Activated CD8-positive, alpha-beta T cell treated with anti-CD3 and anti-CD28 coated beads, Interleukin-2, amount 10 ng/mL, durations not matched to agents 7 days and 5 days (primary cell): ENCODE measurements around the gene YY1AP1. TPM values are rescaled to one million over a fixed set of nuclear protein-coding genes. Genes with fewer than 3 reads are reported as not detected.
"Not testable (repeated sequence)": the region's sequence is repeated elsewhere in the genome, so short reads cannot be mapped to it uniquely, and the experiment has no call there.

Source experiments
- ATAC-seq: fragments of 150-1000 bp; cut with Tn5 transposase; one replicate; pipeline ENCODE4 v1.10.0; 2021; ENCODE audit warnings: moderate library complexity
- CTCF ChIA-PET: fragments of 350-600 bp; sonication (Branson Sonifier 250); formaldehyde crosslinking; loops from one replicate; lab custom pipeline; 2021; ENCODE audit warnings: antibody characterized with exemption; lab: Charles Lee
- POLR2A ChIA-PET: fragments of 350-600 bp; sonication (Branson Sonifier 250); formaldehyde crosslinking; loops from one replicate; lab custom pipeline; 2021; ENCODE audit warnings: antibody characterized with exemption; lab: Charles Lee
- DNase-seq: peaks from one replicate; pipeline ENCODE4 v3.0.0-alpha.2; 2020
- H3K27ac Mint-ChIP-seq: one replicate; pipeline ENCODE4 v1.8.0; 2021; ENCODE audit warnings: mild to moderate bottlenecking, mixed read lengths
- H3K27me3 Mint-ChIP-seq: one replicate; pipeline ENCODE4 v1.8.0; 2021; ENCODE audit warnings: low read depth, mixed read lengths
- H3K36me3 Mint-ChIP-seq: one replicate; pipeline ENCODE4 v1.8.0; 2021; ENCODE audit warnings: low read depth, mixed read lengths
- H3K4me1 Mint-ChIP-seq: one replicate; pipeline ENCODE4 v1.8.0; 2021; ENCODE audit warnings: low read depth, mixed read lengths
- H3K4me3 Mint-ChIP-seq: one replicate; pipeline ENCODE4 v1.8.0; 2021; ENCODE audit warnings: mild to moderate bottlenecking, mixed read lengths
- H3K9me3 Mint-ChIP-seq: one replicate; pipeline ENCODE4 v1.8.0; 2022; ENCODE audit warnings: mixed read lengths; ENCODE audit not compliant: insufficient read depth
- total RNA-seq, 2 experiments: library from RNA; stranded (reverse); gene quantifications; one replicate each; pipeline ENCODE4 v1.2.3, GENCODE V29; 2021

YY1AP1 gene
- total RNA-seq, 2 experiments from 2014 or later, result 63.8 to 68.9 TPM

DNA sequence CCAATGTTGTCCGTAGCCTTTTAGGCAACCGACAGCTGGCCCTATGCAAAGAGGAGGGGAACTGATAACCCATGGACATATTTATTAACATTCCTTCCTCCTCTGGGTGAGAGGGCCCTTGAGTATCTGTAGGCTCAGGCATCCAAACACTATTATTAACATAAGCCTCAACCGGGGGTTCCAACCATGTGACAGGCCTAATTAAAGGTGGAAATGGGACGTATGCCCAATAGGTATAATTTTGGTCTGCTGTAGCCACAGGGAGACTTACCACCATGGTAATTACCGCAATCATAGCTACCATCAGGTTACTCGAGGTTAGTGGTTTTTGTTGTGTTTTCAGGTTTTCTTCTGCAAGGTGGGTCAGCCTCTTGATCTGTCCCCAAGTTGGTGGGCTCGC, 5.6 kb upstream of the YY1AP1 start:
- ChIA-PET POLR2A (no interaction called here), CTCF (interaction anchor here (0.7 to 0.9 kb wide), 2 partner anchors 20 to 688 kb away, joined by 3 read pairs; no protein-coding TSS in a partner anchor)
- Mint-ChIP-seq H3K4me1 (peaks cover 53% of the 10 kb centered on the region), H3K9me3 (no peaks in the 10 kb centered on the region), H3K4me3 (no peak overlapping the region), H3K36me3 (peaks cover 66% of the 10 kb centered on the region), H3K27me3 (no peaks in the 10 kb centered on the region), H3K27ac (no peak overlapping the region)
- ATAC-seq, result no peak
- DNase-seq, result no peak

- no peak for ATAC-seq
These were observed 3.5 kb upstream of the YY1AP1 start for GRCh38 chr1:155691992-155692528.

DNA sequence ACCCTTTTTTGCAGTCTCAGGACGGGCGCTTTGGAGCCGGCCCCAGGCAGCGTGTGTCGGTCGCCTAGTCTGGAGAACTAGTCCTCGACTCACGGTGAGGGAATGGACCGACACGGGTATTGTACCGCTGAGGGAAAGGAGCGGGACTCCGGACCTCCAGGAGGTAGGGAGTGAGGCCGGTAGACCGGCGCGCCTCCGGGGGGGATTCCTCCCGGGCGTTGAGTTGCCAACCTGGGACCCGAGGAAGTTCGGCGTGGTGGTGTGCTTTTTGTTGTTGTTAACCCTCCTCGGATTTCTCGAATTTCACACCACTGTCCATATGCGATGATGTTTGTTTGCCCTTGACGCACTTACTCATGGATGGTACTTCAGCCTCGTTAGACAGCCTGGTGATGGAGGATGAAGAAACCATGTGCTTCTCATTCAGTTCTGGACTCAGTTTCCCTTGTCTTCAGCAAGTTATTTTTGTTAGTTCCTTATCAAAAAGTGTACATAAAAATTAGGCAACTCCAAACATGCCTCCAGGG, 570 bp upstream of the YY1AP1 start, which contains the start of gene DAP3:
Gene DAP3 (plus strand): TSS at position 11 of the 527 bp plus-strand sequence. CDS start 20,689 bp downstream, outside the sequence.
- H3K27me3 Mint-ChIP-seq, CTCF ChIA-PET, H3K9me3 Mint-ChIP-seq, POLR2A ChIA-PET, ATAC-seq, DNase-seq: not testable (repeated sequence)
- Mint-ChIP-seq H3K4me1 (peaks cover 58% of the 10 kb centered on the region), H3K27ac (peak within 1 kb of the TSS; percentile 98), H3K4me3 (peak within 1 kb of the TSS; percentile 97), H3K36me3 (peaks cover 56% of the 10 kb centered on the region)

More at GRCh38 chr1:155691992-155692528, 3.5 kb upstream of the YY1AP1 start:
- DNase-seq, result no peak
- CTCF ChIA-PET, result no interaction called here
- Mint-ChIP-seq H3K36me3 (peaks cover 55% of the 10 kb centered on the region), H3K4me1 (peaks cover 50% of the 10 kb centered on the region), H3K9me3 (no peaks in the 10 kb centered on the region), H3K27me3 (no peaks in the 10 kb centered on the region), H3K27ac (no peak overlapping the region), H3K4me3 (no peak overlapping the region)
- POLR2A ChIA-PET, result no interaction called here

DNA sequence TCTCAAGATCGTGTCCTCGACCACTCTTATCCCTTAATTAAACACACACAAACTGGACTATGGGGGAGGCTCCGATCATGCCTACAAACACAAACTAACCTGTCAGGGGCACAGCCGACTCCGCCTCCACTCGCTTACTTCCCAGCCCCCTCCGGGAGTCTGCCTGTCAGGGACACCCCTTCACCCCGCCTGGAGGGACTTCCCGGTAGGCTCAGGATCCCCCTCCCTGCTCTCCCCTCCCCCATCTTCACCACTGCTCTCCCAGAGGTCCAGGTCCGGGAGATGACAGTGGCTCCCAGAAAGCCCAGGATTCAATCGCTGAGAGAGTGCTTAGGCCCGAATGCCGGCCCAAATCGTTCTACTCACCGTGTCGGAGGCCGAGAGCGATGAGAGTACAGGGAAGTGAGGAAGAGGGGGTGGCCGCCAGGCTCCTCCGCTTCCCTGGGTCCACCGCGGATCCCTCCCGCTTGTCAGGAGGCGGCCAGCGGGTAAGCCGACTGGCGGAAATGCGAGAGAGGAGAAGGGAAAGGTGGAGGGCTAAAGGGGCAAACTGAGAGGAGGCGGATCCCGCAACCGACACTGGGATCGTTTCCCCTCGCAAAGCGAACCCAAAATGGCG, 760 bp downstream of the YY1AP1 start:
- Mint-ChIP-seq H3K4me1 (peaks cover 59% of the 10 kb centered on the region), H3K4me3 (peak overlapping the region; percentile 97), H3K36me3 (peaks cover 54% of the 10 kb centered on the region), H3K27ac (peak overlapping the region; percentile 98)
- H3K27me3 Mint-ChIP-seq, H3K9me3 Mint-ChIP-seq, DNase-seq: not testable (repeated sequence)
- ChIA-PET POLR2A (interaction anchor here (0.6 kb wide), 2 partner anchors 172 to 630 kb away, joined by 5 to 6 read pairs; no protein-coding TSS in a partner anchor), CTCF (interaction anchor here (1.0 kb wide), 1 partner anchor 41 kb away, joined by 3 read pairs; no protein-coding TSS in a partner anchor)
- peak; percentile 29 for ATAC-seq

DNA sequence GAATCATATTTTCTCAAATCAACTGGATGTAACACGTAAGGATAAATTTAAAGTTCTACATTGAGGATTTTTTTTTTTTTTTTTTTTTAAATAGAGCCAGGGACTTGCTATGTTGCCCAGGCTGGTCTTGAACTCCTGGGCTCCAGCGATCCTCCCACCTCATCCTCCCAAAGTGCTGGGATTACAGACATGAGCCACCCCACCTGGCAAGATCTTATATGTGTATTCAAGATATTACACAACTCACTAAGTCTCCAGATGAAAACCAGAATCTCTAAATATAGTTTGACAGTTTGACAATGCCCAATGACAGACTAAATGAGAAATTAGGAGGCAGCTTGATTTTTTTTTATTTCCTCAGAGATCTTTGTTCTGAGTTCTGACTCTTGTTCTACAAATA, 6.8 kb downstream of the YY1AP1 start:
- Mint-ChIP-seq H3K4me3 (no peak overlapping the region), H3K4me1 (peaks cover 29% of the 10 kb centered on the region)

DNA sequence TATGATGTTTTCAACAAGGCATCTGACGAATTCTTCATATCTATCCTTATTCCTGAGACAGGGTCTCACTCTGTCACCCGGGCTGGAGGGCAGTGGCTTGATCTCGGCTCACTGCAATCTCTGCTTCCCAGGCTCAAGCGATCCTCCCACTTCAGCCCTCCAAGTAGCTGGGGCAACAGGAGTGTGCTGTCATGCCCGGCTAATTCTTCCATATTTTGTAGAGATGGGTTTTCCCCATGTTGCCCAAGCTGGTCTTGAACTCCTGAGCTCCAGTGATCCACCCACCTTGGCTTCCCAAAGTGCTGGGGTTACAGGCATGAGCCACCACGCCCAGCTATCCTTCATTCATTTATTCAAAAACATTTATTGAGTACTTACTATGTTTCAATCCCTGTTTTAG, 8.0 kb downstream of the YY1AP1 start:
- Mint-ChIP-seq H3K4me3 (no peak overlapping the region), H3K4me1 (peaks cover 18% of the 10 kb centered on the region), H3K27me3 (no peaks in the 10 kb centered on the region), H3K9me3 (no peaks in the 10 kb centered on the region), H3K36me3 (peaks cover 61% of the 10 kb centered on the region), H3K27ac (no peak overlapping the region)
- DNase-seq (no peak), ATAC-seq (no peak)
- POLR2A ChIA-PET, result interaction anchor here (1.4 kb wide), 1 partner anchor 10 kb away, joined by 6 read pairs; no protein-coding TSS in a partner anchor
- CTCF ChIA-PET, result interaction anchor here (0.9 to 1.3 kb wide), 2 partner anchors 13 to 42 kb away, joined by 3 read pairs; no protein-coding TSS in a partner anchor

More for the DNA sequence above, 6.8 kb downstream of the YY1AP1 start:
- CTCF ChIA-PET, result no interaction called here
- Mint-ChIP-seq H3K27me3 (no peaks in the 10 kb centered on the region), H3K36me3 (peaks cover 59% of the 10 kb centered on the region), H3K9me3 (no peaks in the 10 kb centered on the region), H3K27ac (no peak overlapping the region)
- DNase-seq (no peak), ATAC-seq (no peak)
- POLR2A ChIA-PET, result no interaction called here

- H3K27me3 Mint-ChIP-seq, H3K9me3 Mint-ChIP-seq, CTCF ChIA-PET, H3K4me1 Mint-ChIP-seq, H3K27ac Mint-ChIP-seq, POLR2A ChIA-PET, H3K4me3 Mint-ChIP-seq, DNase-seq, ATAC-seq: not testable (repeated sequence)
- H3K36me3 Mint-ChIP-seq, result peaks cover 61% of the 10 kb centered on the region
These were observed 9.6 kb downstream of the YY1AP1 start for GRCh38 chr1:155678992-155679391.

GRCh38 chr1:155678027-155678426, 10.5 kb downstream of the YY1AP1 start:
- DNase-seq (no peak), ATAC-seq (no peak)
- no peak overlapping the region for H3K4me3 Mint-ChIP-seq
- H3K27ac Mint-ChIP-seq, result no peak overlapping the region
- ChIA-PET POLR2A (no interaction called here), CTCF (no interaction called here)
- H3K36me3 Mint-ChIP-seq, result peaks cover 56% of the 10 kb centered on the region
- no peaks in the 10 kb centered on the region for H3K9me3 Mint-ChIP-seq
- H3K27me3 Mint-ChIP-seq, result no peaks in the 10 kb centered on the region
- H3K4me1 Mint-ChIP-seq, result no peaks in the 10 kb centered on the region

DNA sequence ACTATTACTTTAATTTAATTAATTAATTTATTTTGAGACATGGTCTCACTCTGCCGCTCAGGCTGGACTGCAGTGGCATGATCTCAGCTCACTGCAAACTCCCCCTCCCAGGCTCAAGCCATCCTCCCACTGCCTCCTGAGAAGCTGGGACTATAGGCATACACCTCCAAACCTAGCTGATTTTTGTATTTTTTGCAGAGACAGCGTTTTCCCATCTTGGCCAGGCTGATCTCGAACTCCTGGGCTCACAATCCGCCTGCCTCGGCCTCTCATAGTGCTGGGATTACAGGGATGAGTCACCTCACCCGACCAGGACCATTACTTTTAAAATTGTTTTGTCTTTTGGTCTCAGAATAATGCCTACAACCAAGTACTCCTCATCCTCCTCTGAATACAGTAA, 15.6 kb downstream of the YY1AP1 start:
- H3K4me3 Mint-ChIP-seq, result no peak overlapping the region
- DNase-seq (no peak), ATAC-seq (no peak)
- ChIA-PET CTCF (interaction anchor here (1.1 to 2.2 kb wide), 2 partner anchors 12 to 422 kb away, joined by 3 to 6 read pairs; no protein-coding TSS in a partner anchor), POLR2A (no interaction called here)
- H3K36me3 Mint-ChIP-seq, result peaks cover 66% of the 10 kb centered on the region
- no peaks in the 10 kb centered on the region for H3K9me3 Mint-ChIP-seq
- no peaks in the 10 kb centered on the region for H3K4me1 Mint-ChIP-seq
- no peaks in the 10 kb centered on the region for H3K27me3 Mint-ChIP-seq
- no peak overlapping the region for H3K27ac Mint-ChIP-seq

GRCh38 chr1:155671750-155672149, 16.8 kb downstream of the YY1AP1 start:
- ChIA-PET CTCF (interaction anchor here (2.2 kb wide), 1 partner anchor 421 kb away, joined by 6 read pairs; no protein-coding TSS in a partner anchor), POLR2A (no interaction called here)
- H3K27ac Mint-ChIP-seq, result no peak overlapping the region
- no peaks in the 10 kb centered on the region for H3K9me3 Mint-ChIP-seq
- no peaks in the 10 kb centered on the region for H3K27me3 Mint-ChIP-seq
- ATAC-seq (no peak), DNase-seq (no peak)
- no peaks in the 10 kb centered on the region for H3K4me1 Mint-ChIP-seq
- H3K36me3 Mint-ChIP-seq, result peaks cover 63% of the 10 kb centered on the region
- no peak overlapping the region for H3K4me3 Mint-ChIP-seq

DNA sequence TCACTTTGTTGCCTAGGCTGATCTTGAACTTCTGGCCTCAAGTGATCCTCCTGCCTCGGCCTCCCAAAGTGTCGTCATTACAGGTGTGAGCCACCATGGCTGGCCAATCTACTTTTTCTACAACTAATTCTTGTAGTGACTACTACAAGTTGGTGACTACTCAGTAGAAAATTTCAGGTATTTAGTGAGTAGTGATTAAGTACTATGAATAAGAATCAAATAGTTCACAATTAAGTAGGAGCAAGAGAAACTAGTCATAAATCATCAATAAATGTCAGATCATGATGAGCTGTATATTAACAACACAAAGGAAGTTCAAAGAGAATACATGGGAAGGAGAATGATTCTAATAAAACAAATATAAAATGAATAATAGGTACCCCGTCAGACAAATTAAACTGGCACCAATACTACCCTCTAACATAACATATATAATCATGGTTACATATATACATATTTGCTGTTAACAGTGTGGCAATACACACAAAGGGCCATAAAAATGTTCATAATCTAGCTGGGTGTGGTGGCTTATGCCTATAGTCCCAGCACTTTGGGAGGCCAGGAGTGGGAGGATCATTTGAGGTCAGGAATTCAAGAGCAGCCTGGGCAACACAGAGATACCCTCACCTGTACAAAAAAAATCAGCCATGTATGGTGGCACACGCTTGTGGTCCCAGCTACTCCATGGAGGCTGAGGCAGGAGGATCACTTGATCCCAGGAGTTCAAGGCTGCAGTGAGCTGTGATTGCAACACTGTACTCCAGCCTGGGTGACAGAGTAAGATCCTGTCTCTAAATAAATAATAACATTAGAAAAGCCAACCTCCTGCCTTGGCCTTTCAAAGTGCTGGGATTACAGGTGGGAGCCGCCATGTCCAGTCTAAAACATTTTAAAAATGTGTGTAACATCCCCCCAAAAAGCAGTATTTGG, 19.1 kb downstream of the YY1AP1 start:
- Mint-ChIP-seq H3K36me3 (peaks cover 56% of the 10 kb centered on the region), H3K4me3 (no peak overlapping the region), H3K27ac (no peak overlapping the region), H3K4me1 (no peaks in the 10 kb centered on the region), H3K27me3 (no peaks in the 10 kb centered on the region), H3K9me3 (no peaks in the 10 kb centered on the region)
- DNase-seq (no peak), ATAC-seq (no peak)
- POLR2A ChIA-PET, result no interaction called here
- CTCF ChIA-PET, result no interaction called here
